Measurements from ENCODE around the gene LRRTM4. TPM values are rescaled to one million over a fixed set of nuclear protein-coding genes. Genes with fewer than 3 reads are reported as not detected.

LRRTM4 gene
- polyA plus RNA-seq, 2 of the 4 experiments (the other 2 are of a cell fraction): 0.03 TPM; not detected in 1

DNA sequence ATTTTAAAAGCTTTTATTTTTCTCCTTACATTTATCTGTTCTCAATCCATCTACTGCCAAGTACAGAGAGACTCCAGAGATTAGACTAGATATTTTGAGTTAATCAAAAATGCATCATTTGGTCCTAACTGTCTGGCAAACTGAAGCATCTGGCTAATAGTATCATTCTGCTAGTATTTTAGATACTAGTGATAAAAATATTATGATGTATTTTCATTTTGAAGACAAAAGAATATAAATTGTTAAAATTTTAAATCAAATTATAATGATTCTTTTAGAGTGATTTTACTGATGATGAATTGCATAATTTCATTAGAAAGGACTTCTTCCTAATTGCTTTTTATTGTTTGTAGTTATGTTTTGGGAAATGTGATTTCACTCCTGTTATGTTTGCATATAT lies 584.0 kb downstream of the LRRTM4 start:
- no peak for DNase-seq (ENCODE audit: low read depth in 1 of 2, low spot score in 1 of 2)
- ChIA-PET POLR2A (no interaction called here), CTCF (interaction anchor here (0.7 kb wide), 1 partner anchor 26 kb away, joined by 3 read pairs; no protein-coding TSS in a partner anchor)
- H3K4me2 ChIP-seq: no peak overlapping the region
- H3K4me3 ChIP-seq: no peak overlapping the region
- TF ChIP-seq PBX3 (IDR thresholded peaks at IDR 0.05): no peak
- TF ChIP-seq FOSB (CRISPR knock-in tag; IDR thresholded peaks at IDR 0.05): no peak
- no peak for TF ChIP-seq RFX5 (IDR thresholded peaks at IDR 0.05)
- TF ChIP-seq HOXB5 (CRISPR knock-in tag; IDR thresholded peaks at IDR 0.05): no peak
- no peak for TF ChIP-seq REST (IDR thresholded peaks at IDR 0.05)
- TF ChIP-seq GATA3 (IDR thresholded peaks at IDR 0.05; ENCODE audit: borderline replicate concordance): no peak
- TF ChIP-seq HOXA7 (CRISPR knock-in tag; IDR thresholded peaks at IDR 0.05): no peak
- TF ChIP-seq HES2 (IDR thresholded peaks at IDR 0.05): no peak
- no peak for TF ChIP-seq HDAC2 (IDR thresholded peaks at IDR 0.05)
- no peak for TF ChIP-seq FOSL2 (IDR thresholded peaks at IDR 0.05)
- no peak for TF ChIP-seq FOSL2 (CRISPR knock-in tag; IDR thresholded peaks at IDR 0.05)
- no peak for TF ChIP-seq CBX2 (IDR thresholded peaks at IDR 0.05; ENCODE audit: borderline replicate concordance, low read depth)
- TF ChIP-seq, protein P1, sequence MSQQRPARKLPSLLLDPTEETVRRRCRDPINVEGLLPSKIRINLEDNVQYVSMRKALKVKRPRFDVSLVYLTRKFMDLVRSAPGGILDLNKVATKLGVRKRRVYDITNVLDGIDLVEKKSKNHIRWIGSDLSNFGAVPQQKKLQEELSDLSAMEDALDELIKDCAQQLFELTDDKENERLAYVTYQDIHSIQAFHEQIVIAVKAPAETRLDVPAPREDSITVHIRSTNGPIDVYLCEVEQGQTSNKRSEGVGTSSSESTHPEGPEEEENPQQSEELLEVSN (IDR thresholded peaks at IDR 0.05; ENCODE audit: borderline replicate concordance, low read depth): no peak
- TF ChIP-seq ZC3H11A (IDR thresholded peaks at IDR 0.05): no peak
- TF ChIP-seq ZNF302 (CRISPR knock-in tag; IDR thresholded peaks at IDR 0.05): no peak
- no peak for TF ChIP-seq KDM1A (IDR thresholded peaks at IDR 0.05; ENCODE audit: low read depth)
- no peak for TF ChIP-seq RAD21 (conservative IDR thresholded peaks at IDR 0.05 in 1 of 2, IDR thresholded peaks at IDR 0.05 in 1 of 2)
- no peak for ATAC-seq
- H3K9me3 ChIP-seq: 0 out of 3 replicates have a peak, but pooled peaks cover 4% of the 10 kb centered on the region
- no peaks in the 10 kb centered on the region for H3K4me1 ChIP-seq
- FAIRE-seq: no peak
- H3K27ac ChIP-seq: no peak overlapping the region

DNA sequence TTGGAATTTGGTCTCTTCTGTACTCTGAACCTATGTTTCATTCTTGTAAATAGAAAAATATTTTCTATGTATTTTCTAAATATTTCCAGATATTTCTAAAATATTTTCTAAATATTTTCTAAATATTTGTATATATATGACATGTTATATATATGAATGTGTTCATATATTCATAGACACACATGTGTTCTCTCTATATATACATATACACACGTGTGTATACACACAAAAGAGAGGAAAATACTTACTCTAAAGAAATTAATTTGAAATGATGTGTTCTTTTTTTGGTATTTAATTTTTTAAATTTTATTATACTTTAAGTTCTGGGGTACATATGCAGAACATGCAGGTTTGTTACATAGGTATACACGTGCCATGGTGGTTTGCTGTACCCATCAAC lies 589.6 kb downstream of the LRRTM4 start:
- Histone ChIP-seq H3K4me2 (no peak overlapping the region), H3K4me1 (no peaks in the 10 kb centered on the region), H3K9me3 (peaks cover 4% of the 10 kb centered on the region; the same call in 1 of the 3 replicates), H3K27ac (no peak overlapping the region), H3K4me3 (no peak overlapping the region)
- CTCF ChIA-PET: no interaction called here
- no peak for FAIRE-seq
- POLR2A ChIA-PET: no interaction called here
- no peak for DNase-seq (ENCODE audit: low read depth in 1 of 2, low spot score in 1 of 2)
- no peak for ATAC-seq
- WGBS (ENCODE audit: missing lambda C conversion rate): 2% methylated on average over 2 of the region's 2 CpGs
- TF ChIP-seq CBX8 (IDR thresholded peaks at IDR 0.05) (no peak), SREBF2 (IDR thresholded peaks at IDR 0.05) (no peak), KDM5A (IDR thresholded peaks at IDR 0.05) (no peak)
